HL-60 (cell line): ENCODE data around the gene KCNMA1.

ENCODE experiments used
- POLR2AphosphoS5 ChIP-seq: IDR thresholded peaks from 2 replicates; pipeline ENCODE4 v1.6.1; 2012; ENCODE audit warnings: low read depth
- TF ChIP-seq, protein P1 (sequence below): IDR thresholded peaks from one replicate; pipeline ENCODE4 v1.5.1; 2011; ENCODE audit warnings: low read length, control low read depth, inconsistent platforms; ENCODE audit not compliant: insufficient read depth

- TF ChIP-seq, protein P1, sequence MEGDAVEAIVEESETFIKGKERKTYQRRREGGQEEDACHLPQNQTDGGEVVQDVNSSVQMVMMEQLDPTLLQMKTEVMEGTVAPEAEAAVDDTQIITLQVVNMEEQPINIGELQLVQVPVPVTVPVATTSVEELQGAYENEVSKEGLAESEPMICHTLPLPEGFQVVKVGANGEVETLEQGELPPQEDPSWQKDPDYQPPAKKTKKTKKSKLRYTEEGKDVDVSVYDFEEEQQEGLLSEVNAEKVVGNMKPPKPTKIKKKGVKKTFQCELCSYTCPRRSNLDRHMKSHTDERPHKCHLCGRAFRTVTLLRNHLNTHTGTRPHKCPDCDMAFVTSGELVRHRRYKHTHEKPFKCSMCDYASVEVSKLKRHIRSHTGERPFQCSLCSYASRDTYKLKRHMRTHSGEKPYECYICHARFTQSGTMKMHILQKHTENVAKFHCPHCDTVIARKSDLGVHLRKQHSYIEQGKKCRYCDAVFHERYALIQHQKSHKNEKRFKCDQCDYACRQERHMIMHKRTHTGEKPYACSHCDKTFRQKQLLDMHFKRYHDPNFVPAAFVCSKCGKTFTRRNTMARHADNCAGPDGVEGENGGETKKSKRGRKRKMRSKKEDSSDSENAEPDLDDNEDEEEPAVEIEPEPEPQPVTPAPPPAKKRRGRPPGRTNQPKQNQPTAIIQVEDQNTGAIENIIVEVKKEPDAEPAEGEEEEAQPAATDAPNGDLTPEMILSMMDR: no peak
- TF ChIP-seq POLR2AphosphoS5: no peak
Observed at GRCh38 chr10:77611670-77612069, 25.9 kb downstream of the KCNMA1 start.
